Germinal center (tissue), 1 donor: ENCODE data around the gene TEPSIN.

ENCODE experiments used
- DNase-seq: peaks from one replicate; pipeline ENCODE4 v3.0.0; 2012; ENCODE audit warnings: mixed read lengths, low spot score

TEPSIN gene

GRCh38 chr17:81267390-81268067 lies 28.7 kb upstream of the TEPSIN start:
- no peak for DNase-seq

DNA sequence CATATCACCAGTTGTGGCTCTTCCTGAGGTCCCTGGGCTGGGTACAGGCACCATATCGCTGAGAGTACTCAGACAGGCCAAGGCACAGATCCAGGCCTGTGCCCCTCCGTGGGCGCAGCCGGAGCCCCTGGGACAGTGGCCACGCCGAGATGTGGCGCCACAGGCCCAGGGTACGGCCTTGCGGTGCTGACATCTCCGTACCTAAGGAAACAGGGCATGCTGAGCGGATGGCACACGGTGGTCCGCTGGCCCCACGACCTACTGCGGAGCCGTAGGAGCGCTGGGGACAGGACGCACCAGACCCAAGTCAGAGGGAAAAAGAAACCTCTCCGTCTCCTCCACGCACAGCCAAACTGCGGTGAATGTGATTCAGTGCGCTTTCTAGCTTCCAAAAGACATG lies 26.7 kb upstream of the TEPSIN start:
- no peak for DNase-seq

GRCh38 chr17:81264640-81265039 lies 25.8 kb upstream of the TEPSIN start:
- DNase-seq = no peak

- no peak for DNase-seq
Observed at GRCh38 chr17:81263371-81264181, 24.7 kb upstream of the TEPSIN start.

DNA sequence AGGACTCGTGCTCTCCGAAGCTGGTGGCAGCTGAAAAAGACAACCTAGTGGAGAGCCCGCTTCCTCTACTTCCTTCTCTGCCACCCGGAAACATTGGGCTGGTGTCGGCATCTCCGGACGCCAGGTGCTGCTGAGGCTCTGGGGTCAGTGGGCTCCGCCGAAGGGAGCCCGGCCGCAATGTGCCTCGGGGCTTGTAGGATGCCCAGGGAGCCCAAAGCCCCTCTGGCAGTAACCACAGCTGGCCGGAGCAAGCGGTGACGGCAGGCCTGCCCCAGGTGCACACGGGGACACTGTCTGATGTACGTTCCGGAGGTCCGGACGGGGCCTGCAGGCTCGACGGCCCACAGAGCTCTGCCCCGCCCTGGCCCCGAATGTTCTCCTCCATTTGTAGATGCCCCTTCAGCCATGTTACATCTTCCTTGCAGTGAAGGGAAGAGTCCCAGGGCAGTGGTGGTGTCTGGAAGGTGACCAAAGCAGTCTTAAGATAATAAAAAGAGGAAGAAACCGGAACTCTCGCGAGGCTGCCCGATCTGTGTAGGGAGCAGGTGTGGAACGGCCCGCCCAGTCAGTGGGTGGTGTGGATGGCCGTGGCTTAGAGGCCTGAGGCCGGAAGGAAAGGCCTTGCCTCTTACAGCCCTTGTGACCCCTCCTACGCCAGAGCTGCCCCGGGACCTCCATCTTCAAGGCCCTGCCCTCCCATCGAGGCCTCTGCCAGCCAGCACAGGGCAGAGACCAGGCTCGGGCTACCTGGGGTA lies 22.9 kb upstream of the TEPSIN start:
- DNase-seq = no peak

DNA sequence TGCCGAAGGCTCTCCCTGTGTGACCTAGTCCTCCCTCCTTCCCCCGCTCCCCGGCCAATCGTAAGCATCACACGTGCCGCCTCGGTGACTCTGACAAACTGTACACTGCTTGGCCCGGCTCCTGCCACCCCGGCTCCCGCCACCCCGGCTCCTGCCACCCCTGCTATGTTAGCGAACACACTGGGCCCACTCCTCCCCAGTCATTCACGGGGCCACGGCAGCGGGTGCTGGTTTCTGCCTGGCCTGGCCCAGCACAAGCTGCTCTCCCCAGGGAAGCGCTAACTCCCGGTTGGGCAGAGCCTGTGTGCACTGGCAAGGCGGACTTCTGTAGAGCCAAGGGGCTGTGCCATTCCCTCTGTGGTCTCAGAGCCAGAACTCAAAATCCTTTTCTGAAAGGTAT lies 22.2 kb upstream of the TEPSIN start:
- DNase-seq = no peak

GRCh38 chr17:81260641-81261040 lies 21.8 kb upstream of the TEPSIN start:
- DNase-seq = no peak

- DNase-seq = no peak
Observed at GRCh38 chr17:81260171-81260570, 21.3 kb upstream of the TEPSIN start.

DNA sequence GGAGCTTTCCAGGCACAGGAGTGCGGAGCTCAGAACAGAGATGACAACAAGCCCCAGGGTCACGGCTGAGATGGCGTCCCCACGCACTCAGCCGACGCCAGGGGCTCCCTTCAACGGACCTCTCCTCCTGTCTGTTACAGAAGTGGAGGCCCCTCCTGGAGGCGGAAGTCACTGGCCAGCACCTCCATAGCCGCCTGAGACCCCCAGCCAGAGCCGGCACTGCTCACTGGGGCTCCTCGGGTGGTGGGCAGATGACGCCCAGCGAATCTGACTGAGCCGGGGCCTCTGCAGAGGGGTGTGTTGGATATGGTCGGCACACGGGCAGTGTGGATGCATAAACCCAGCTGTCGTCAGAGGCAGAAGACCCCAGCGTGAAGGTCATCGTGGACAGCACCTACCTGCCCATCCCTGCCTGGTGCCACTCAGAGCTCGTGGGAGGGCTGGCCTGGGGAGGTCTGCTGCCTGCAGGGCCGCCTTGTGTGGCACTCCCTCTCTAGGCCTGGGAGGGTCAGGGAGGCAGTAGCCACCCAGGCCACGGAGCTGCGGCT lies 20.3 kb upstream of the TEPSIN start:
- DNase-seq = no peak

GRCh38 chr17:81258292-81258691 lies 19.4 kb upstream of the TEPSIN start:
- no peak for DNase-seq

DNA sequence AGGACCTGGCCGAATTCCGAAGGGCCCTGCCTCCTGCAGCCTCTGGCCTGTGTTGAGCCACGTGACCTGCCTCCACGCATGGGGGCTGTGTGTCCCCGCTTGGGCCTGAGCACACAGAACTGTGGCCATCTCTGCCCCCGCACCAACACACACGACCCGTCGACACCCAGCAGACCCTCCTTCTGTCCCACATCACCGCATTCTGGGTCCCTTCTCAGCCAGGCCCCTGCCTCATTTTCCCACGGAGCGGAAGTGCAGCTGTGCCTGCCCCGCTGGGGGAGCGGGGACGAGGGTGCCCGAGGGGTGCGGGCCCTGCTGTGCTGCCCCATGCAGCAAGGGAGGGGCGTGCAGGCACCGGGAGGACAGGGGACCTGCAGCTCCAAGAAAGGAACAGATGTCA lies 18.7 kb upstream of the TEPSIN start:
- no peak for DNase-seq

GRCh38 chr17:81256616-81257015 lies 17.8 kb upstream of the TEPSIN start:
- DNase-seq = no peak

DNA sequence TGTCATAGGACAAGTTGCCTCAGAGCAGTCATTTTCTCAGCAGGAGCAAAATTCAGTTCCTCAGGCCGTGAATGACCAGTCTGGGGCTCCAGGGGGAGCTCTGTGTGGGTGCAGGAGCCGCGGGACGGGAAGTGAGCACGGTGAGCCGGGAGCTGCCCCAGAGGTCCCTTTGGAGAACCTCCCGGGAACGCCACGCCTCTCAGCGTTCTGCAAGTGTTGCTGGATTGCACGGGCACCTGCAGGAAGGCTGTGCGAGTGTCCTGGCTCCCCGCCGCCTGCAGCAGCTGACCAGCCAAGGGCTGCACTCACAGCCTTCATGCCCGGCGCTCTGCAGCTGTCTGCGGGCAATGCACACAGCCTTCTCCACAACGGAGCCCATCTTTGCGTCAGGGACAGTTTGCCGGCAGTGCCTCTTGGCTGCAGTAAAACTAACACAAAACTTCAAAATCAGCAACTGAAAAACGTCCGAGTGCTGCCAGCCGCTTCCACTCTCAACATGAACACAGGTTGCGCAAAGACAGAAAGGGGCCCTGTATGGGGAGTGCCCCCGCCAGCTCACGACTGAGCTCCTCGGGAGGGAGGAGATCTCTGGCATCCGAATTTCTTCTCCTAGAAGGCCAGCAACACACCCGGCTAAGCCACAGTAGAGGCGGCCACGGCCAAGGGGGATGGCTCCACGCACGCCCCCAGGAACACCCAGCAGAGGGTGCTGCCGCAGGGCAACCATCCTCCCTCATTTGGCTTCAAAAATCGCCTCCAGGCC lies 16.3 kb upstream of the TEPSIN start:
- no peak for DNase-seq

DNA sequence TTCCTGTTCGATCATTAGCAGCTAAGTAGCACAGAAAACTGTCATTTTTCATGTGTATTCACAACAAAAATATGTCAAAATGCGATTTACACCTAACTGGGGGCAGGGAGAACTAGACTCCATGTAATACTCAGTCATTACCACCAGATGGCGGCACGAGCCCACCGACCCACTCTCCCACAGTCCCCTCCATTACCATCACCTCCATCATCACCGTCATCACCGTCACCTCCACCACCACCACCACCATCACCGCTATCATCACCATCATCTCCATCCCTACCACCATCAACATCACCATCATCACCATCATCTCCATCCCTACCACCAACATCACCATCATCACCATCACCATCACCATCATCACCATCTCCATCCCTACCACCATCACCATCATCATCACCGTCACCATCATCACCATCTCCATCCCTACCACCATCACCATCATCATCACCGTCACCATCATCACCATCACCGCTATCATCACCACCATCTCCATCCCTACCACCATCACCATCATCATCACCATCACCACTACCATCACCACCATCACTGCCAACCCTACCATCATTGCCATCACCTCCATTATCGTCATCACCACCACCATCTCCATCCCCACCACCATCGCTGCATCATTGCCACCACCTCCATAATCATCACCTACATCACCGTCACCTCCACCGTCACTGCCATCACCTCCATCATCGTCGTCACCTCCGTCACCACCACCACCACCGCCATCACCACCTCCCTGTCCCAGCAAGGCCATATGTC lies 14.7 kb upstream of the TEPSIN start:
- peak; percentile 57 for DNase-seq

DNA sequence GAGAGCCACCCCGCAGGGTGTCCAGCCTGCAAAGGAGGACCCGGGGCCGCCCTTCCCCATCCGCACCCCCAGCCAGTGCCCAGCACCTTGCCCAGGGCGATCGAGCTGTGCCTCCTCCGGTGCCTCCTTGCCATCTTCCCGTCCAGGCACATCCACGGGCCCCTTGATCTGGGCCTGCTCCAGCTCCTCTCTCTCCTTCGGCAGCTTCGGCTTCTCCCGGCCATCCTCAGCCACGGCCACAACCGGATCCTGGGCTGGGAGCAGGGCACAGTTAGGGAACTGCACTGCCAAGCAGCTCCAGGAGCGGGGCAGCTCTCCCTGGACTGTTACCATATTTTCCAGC lies 14.1 kb upstream of the TEPSIN start:
- DNase-seq = no peak

DNA sequence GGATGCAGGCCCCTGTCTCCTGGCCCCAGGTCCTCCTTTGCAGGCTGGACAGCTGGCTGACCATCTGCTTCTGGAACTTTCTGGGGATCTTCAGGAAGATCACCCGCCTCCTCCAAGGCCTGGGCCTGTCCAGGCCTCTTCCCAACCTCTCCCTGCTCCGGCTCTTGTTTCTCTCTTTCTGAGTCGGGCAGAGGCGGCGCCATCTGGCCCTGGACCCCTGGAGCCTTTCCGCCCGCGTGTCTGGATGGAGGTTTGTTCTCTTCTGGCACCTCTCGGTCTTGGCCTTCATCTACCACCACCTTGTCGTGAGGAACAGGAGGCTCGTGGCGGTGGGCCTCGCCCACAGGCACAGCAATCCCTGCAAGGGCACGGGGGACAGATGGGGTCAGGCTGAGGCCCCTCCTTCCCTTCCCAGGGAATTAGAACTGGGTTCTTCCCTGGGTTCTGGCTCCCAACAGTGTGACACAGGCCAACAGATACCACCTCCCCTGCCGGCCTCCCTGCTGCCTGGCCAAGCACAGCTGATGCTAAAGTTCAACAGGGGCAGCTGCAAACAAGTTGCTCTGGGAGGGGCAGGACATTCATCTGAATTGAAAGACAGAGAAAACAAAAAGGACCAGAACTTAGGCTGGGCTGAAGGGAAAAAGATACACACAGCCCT lies 13.6 kb upstream of the TEPSIN start:
- DNase-seq = no peak

GRCh38 chr17:81251709-81252301 lies 12.9 kb upstream of the TEPSIN start:
- peak; percentile 49 for DNase-seq

GRCh38 chr17:81251094-81251708 lies 12.3 kb upstream of the TEPSIN start:
- peak; percentile 21 for DNase-seq

- DNase-seq = no peak
Observed at GRCh38 chr17:81250286-81251093, 11.6 kb upstream of the TEPSIN start.
